ENCODE data around the gene CARD9.

Gene CARD9

DNA sequence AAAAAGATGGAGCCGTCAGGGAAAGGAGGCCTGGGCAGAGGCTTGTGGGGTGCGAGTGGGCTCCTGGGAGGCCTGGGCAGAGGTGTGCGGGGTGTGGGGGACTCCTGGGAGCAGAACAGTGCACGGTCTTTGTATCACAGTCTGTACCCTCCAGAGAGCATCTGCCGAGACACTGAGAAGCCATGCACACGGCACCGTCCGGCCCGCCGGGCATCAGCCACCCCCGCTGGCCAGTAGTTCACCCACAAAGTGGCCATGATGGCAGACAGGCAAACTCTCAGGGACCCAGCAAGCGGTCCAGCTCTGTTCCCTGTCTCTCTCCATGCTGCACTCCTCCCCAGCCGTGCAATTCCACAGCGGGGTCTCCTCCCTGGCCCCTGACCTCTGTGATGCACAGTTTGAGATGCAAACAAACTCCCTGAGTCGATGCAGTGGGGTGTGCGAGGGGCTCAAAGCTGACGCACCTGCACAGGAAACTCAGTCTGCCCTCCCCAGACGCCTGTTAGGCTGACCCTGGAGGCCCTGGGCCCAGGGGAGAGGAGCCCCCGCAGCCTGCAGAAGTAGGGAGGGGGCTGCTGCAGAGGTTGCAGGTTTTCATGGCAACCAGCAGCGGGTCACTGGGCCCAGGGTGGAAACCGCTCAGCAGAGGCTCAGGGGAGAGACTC, 55.2 kb downstream of the CARD9 start:
- DNase-seq, result no peak

DNA sequence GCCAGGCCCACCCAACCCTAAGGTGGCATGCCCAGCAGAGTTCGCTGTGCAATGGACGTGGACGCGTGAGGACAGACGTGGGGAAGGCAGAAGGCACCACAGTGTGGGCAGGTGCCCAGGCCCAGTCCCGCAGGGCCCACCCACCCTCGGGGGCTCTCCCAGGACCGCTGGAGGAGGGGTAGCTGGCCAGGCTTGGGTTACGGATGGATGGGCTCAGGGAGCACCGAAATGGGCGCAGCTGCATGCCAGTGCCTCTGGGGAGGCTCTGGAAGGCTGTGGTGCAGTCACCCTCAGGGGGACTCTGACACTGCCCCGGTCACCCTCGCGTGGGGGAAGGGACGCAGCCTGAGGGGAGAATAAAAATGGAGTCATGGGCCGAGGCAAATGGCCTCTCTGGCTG, 55.8 kb downstream of the CARD9 start:
- no peak for DNase-seq

DNA sequence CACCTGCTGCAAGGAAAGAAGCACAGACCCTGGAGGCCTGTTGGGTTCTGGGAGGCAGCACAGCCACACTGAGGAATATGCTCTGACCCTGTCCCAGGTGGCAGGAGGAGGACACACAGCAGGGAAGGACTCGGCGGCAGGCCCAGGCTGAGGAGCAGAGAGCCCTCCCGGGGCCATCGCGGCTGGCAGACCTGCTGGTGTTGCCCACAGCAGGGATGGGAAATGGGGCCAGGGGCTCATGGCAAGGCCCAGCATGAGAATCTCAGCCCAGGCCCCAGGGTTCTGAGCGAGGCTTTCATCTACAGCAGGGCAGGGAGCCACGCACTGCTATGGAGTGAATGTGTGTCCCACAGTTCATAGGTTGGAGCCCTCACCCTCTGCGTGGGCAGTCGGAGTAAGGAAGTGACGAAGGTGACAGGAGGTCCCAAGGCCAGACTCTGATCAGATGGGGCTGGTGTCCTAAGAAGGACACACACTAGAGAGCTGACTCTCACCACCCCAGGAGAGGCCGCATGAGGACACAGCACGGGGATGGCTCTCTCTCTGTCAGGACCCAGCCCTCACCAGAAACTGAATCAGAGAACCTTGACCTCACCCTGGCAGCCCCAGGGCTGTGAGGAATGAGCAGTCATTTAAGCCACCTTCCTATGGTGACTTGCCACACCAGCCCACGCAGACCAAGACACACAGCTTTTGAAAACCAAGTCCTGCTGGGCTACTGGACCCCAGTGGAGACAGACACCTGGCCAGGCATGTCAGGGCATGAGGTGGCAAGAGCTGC, 56.4 kb downstream of the CARD9 start:
- no peak for DNase-seq

DNA sequence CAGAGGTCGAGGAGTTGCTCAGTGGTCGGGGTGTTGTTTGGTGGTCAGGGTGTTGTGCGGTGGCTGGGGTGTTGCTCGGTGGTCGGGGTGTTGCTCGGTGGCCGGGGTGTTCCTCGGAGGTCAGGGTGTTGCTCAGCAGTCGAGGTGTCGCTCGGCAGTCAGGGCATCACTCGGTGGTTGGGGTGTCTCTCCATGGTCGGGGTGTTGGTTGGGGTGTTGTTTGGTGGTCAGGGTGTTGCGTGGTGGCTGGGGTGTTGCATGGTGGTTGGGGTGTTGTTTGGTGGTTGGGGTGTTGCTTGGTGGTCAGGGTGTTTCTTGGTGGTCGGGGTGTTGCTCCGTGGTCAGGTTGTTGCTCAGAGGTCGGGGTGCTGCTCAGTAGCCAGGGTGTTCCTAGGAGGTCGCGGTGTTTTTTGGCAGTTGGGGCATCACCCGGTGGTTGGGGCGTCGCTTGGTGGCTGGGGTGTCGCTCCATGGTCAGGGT, 57.2 kb downstream of the CARD9 start:
- no peak for DNase-seq

DNA sequence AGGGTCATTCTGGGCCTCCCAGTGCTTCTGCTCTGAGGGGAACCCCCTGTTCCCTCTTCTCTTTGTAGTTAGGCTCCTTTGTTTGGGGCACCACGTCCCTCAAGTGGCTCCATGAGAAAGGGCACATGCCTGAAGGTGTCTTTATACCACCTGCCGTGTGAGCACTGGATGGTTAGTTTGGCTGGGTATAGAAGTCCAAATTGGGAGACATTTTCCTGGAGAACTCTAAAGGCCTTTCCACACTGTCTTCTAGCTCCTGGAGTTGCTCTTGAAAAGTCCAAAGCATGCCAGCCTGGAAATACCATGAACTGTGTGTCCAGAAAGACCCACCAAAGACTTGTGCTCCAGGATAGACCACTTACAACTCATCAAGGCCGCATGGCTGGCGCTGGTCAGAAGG, 58.5 kb downstream of the CARD9 start:
- DNase-seq, result no peak

DNA sequence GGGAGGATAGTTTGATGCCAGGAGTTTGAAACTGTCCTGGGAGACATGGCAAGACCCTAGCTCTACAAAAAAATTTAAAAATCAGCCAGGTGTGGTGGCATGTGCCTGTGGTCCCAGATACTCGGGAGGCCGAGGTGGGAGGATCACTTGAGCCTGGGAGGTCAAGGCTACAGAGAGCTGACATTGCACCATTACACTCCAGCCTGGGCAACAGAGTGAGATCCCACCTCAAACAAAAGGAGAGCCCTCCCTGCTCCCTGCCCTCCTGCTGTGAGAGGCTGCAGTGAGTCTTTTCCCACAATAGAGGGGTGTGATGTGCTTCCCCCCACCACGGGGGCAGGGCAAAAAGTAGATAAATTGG, 59.4 kb downstream of the CARD9 start:
- DNase-seq, result no peak

Data from stimulated activated CD4-positive, alpha-beta T cell treated with anti-CD3 and anti-CD28 coated beads, Interleukin-2, amount 100 ng/mL, for 24 hours (primary cell).